Fibroblast of villous mesenchyme (primary cell): ENCODE data around the gene BCL2L11. TPM values are rescaled to one million over a fixed set of nuclear protein-coding genes. Genes with fewer than 3 reads are reported as not detected.

ENCODE experiments used
- DNase-seq: peaks from one replicate; pipeline ENCODE4 v3.0.0-alpha.2; 2010; ENCODE audit warnings: low read depth
- H3K4me3 ChIP-seq: 2 replicates; pipeline ENCODE4 v1.5.1; 2011; ENCODE audit warnings: low read depth, mild to moderate bottlenecking, low read length
- total RNA-seq: library from RNA; depleted of rRNA; stranded (reverse); fragments of >200 nt; gene quantifications from 2 replicates; pipeline ENCODE4 v1.2.3, GENCODE V29; 2012
- TF ChIP-seq, protein P1 (sequence below): IDR thresholded peaks from 2 replicates; pipeline ENCODE4 v1.5.1; 2012; ENCODE audit warnings: low read depth, mild to moderate bottlenecking, low read length; ENCODE audit not compliant: insufficient read depth

BCL2L11 gene
- total RNA-seq, 1 donor = 0.86 TPM

DNA sequence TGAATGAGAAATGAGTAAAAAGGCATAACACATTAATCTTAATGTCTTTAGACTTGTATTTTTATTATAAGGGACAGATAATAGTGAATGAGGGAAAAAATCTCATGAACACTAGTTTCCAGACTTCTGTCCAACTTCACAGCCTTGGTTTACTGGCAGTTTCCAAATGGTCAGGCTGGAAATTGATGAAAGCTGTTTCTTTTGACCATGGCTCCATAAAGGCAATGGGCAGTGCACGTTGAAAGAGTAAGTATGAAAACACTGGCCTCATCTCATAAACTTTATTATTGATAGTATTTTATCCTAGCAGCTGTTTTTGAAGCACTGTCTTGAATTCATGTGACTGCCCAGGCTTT, 23.1 kb downstream of the BCL2L11 start:
- TF ChIP-seq, protein P1, sequence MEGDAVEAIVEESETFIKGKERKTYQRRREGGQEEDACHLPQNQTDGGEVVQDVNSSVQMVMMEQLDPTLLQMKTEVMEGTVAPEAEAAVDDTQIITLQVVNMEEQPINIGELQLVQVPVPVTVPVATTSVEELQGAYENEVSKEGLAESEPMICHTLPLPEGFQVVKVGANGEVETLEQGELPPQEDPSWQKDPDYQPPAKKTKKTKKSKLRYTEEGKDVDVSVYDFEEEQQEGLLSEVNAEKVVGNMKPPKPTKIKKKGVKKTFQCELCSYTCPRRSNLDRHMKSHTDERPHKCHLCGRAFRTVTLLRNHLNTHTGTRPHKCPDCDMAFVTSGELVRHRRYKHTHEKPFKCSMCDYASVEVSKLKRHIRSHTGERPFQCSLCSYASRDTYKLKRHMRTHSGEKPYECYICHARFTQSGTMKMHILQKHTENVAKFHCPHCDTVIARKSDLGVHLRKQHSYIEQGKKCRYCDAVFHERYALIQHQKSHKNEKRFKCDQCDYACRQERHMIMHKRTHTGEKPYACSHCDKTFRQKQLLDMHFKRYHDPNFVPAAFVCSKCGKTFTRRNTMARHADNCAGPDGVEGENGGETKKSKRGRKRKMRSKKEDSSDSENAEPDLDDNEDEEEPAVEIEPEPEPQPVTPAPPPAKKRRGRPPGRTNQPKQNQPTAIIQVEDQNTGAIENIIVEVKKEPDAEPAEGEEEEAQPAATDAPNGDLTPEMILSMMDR = no peak
- no peak for DNase-seq
- H3K4me3 ChIP-seq = no peak overlapping the region

DNA sequence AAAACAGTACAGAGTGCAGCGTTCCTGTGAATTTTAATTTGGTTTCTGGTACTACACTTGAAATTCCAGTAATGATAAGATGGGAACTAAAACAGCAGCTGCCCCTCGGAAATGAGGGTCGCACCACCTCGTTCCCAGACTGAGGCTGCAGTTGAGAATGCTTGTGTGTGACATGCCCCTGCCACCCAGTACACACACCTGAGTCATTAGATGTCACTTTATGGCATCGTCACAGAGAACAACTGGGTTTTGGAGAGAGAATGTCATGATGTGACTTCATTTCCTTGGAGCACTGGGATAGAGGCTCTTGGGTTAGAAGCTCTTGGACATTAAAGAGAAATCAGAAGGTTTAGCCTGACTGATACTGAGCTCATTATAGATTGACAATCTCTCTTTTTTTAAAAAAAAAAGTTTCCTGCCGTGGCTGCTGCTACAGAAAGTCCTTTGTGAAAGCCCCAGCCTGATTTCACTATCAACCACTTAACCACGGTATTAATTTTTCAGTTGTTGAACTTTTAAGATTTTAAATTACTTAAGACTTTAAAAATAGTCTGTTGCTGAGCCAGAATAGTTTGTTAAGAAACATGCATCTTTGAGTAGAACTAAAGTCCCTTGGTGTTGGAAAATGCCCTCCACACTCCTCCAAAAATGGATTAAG, 24.5 kb downstream of the BCL2L11 start:
- TF ChIP-seq, protein P1 = no peak
- DNase-seq = no peak
- H3K4me3 ChIP-seq = no peak overlapping the region

DNA sequence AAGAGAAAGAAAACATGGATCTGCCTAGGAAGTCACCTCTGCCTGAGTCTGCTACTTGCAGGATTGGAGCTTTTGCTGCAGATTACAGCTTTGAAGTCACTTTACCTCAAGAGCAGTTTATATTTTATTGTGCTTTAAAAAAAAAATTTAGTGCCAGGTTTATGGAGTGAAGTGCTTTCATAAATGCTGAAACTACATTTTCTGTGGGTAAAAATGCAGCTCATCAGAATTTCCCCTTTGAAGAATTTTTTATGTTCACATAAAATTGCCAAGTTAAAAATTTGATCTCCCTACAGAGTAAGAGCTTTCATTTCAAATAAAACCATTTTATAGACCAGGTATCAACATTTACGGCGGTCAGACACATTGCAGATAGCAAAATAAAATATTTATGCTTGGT, 25.2 kb downstream of the BCL2L11 start:
- TF ChIP-seq, protein P1 = no peak
- no peak for DNase-seq
- H3K4me3 ChIP-seq = no peak overlapping the region

DNA sequence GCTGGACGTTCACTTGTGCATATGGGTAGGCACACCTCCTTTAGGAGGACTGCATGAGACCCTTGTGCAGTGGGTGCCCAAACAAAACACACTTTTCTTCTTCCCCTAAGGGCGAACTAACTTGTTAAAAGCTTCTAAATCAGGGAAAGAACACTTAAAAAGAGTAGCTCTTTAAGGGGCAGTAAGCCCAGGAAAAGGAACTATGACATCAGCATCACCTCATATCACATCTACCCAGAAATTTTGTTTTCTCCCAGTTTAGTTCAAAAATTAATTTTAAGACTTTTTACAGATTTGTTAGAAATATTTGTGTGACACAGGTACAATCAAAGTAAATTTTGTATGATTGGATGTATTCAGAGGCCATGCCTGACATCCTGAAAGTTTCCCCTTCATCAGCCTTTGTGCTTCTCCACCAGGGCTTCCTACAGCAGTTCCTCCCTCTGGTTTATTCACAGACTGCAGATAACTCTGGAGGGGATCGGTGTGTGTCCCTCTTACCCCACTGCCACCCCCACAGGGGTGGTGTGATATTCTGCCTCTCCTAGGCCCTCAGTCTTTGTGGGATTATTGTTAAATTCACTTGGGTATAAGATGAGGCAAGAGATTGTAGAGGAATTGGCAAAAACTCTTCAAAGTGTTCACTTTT, 27.6 kb downstream of the BCL2L11 start:
- TF ChIP-seq, protein P1 = no peak
- no peak for DNase-seq
- H3K4me3 ChIP-seq = no peak overlapping the region

DNA sequence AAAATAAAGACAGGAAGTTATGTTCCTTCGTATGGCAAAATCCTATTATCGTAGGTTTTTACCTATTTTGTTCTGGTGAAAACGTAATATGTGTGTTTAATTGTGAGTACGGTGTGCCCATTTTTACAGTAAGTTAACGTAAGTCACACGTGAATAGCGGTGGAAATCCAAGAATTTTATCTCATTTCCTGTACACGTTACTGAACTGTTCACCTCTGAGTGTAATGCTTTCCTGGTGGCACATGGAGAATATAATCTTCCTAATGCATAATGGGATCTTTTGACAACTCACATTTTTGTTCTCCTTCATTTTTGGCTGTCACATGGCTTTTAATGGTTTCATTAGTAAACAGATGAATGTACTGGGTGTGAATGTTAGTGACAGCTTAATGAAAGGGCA, 28.2 kb downstream of the BCL2L11 start:
- no peak overlapping the region for H3K4me3 ChIP-seq
- TF ChIP-seq, protein P1 = no peak
- DNase-seq = no peak

DNA sequence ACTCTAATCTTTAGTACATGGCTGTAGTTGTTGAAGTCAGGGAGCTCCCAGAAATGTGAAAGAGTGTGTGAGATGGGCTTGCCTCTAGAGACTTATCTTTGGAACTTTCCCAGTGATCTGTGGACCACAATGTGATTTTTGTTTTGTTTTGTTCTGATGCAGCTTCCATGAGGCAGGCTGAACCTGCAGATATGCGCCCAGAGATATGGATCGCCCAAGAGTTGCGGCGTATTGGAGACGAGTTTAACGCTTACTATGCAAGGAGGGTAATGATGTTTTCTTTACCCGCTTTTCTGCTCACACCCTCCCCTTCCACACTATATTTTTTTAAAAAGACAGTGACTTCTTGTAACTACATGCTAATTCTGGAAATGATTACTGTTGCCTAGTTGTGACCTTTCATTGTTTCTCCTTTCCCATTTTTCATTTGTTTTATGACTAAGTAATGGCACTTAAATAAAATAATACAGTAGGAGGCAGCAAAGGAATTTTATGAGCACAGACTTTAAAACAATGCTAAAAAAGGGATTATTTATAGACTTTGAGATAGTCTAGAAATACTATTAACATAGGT, 29.3 kb downstream of the BCL2L11 start:
- TF ChIP-seq, protein P1 = no peak
- no peak for DNase-seq

DNA sequence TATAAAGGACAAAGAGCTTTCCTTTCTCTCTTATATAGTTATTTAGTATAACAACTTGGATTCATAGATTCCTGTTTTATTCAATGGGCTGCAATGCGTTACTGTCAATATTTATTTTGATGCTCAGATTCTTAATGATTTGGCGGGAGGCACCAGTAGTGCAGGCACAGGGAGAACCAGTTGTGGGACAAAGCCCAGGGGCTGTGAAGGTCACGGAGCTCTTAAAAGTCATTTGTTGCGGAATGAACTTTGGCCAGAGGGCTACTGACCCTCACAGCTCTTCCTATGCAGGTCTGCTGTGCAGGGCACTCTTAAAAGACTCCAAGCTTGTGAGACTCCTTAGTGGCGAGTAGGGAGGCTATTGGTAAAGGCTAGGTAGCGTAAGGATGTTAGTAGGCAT, 34.0 kb downstream of the BCL2L11 start:
- H3K4me3 ChIP-seq = no peak overlapping the region
- DNase-seq = no peak
- TF ChIP-seq, protein P1 = no peak

More for the DNA sequence above, 29.3 kb downstream of the BCL2L11 start:
- H3K4me3 ChIP-seq = no peak overlapping the region
